Activated CD4-positive, alpha-beta T cell treated with anti-CD3 and anti-CD28 coated beads, Interleukin-2, amount 50 U/mL, for 16 hours (primary cell): ENCODE results near the gene MRPL27.

ENCODE experiments used
- DNase-seq: peaks from one replicate; pipeline ENCODE4 v3.0.0-alpha.2; 2020

The MRPL27 gene

GRCh38 chr17:50382931-50383330, 9.9 kb upstream of the MRPL27 start:
- DNase-seq: no peak

DNA sequence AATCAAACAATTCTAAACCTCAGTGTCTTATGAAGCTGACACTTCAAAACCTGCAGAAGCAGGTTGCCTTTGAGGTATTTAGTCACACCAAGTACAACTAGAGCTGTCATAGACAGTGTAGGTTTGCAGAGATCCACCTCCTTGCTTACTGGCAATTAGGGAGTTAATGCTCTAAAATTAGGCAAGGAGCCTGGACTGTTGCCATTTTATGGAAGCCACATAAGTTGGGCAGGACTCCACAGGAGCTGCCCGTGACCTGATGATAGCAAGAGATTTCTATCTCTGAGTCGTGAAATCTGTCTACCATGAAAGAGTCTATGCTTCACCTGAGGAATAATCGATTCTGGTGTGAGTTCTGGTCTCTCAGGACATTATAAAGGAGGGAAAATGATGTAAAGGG, 8.9 kb upstream of the MRPL27 start:
- no peak for DNase-seq

DNA sequence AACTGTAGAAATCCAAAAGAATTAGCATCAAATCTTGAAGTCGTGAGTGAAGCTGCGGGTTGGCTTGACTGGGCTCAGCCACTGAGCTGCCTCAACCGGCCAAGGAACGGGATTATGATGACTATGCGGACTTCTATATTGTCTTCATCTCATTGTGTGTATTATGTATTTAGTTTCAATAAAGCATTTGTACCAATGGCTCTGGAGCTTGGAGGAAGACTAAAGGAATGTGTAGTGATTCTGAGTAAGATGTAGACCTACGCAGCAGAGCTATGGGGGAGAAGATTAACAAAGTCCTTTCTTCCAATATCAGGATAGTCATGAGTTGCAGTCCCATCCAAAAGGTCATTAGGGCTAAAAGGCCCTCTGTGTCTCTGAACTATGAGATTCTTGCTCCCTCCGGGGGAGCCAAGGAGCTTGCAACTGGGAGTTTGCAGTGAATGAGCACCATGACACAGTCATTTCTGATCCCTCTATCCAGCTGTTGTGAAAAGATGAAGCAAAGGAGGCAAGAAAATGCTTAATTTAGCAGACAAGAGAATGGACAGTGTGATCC, 8.4 kb upstream of the MRPL27 start:
- DNase-seq: no peak

DNA sequence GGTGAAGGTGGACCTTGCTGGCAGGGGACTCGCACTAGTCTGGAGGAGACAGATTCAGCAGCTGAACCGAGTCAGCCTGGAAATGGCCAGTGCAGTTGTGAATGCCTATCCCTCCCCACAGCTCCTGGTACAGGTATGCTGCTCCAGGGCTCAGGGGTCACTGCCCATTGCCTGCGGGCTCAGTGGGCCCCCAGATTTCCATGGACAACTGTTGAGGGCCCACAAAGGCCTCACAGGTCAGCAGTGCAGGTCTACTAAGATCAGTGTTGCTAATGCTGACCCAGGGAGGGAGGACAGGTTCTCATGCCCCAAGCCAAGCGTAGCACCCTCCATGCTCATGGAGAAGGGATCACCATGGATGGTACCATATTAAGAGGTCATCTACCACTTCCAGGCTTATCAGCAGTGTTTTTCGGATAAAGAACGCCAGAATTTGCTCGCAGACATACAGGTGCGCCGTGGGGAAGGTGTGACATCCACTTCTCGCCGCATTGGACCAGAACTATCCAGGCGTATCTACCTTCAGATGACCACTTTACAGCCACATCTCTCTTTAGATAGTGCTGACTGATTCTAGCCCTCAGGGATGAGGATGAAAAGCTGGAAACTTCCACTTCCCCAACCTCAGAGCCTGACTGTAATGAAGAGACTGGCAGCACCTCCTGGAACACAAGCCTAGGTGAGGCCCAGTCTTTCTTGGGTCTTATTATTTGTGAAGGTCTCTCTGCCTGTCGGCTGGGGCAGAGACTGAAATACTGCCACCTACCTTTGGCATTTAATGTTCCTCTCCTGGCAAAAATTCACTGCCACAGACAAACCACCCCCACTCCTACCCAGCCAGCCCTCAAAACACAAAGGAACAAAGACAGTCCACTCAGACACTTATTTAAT, 7.6 kb upstream of the MRPL27 start:
- DNase-seq: no peak

GRCh38 chr17:50379351-50380132, 6.6 kb upstream of the MRPL27 start:
- DNase-seq: no peak

- no peak for DNase-seq
Measured at GRCh38 chr17:50375858-50376538, 3.0 kb upstream of the MRPL27 start.

- DNase-seq: no peak
Measured at GRCh38 chr17:50373705-50374104, 721 bp upstream of the MRPL27 start.

- no peak for DNase-seq
Measured at GRCh38 chr17:50372222-50372757, 694 bp downstream of the MRPL27 start.

- DNase-seq: no peak
Measured at GRCh38 chr17:50371526-50371925, 1.5 kb downstream of the MRPL27 start.

DNA sequence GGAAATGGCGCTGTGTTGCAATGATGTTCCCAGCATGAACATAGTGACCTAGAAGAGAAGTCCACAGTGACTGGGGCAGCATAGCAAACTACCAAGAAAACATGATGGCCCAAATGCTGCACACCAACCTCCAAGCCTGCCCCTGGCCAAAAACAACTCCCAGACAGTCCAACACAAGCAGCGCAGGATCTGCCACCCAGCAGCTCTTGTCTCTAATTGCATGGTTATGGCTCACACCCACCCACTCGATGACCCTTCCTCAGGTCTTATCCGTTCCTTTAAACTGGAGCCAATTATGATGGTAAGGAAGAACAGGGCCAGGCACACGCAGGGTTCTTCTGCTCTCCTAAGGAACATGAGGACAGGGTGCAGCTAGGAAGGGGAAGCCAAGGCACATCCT, 2.9 kb downstream of the MRPL27 start:
- DNase-seq: no peak

- DNase-seq: no peak
Measured at GRCh38 chr17:50367401-50367800, 5.6 kb downstream of the MRPL27 start.

- no peak for DNase-seq
Measured at GRCh38 chr17:50365649-50366393, 7.2 kb downstream of the MRPL27 start.

DNA sequence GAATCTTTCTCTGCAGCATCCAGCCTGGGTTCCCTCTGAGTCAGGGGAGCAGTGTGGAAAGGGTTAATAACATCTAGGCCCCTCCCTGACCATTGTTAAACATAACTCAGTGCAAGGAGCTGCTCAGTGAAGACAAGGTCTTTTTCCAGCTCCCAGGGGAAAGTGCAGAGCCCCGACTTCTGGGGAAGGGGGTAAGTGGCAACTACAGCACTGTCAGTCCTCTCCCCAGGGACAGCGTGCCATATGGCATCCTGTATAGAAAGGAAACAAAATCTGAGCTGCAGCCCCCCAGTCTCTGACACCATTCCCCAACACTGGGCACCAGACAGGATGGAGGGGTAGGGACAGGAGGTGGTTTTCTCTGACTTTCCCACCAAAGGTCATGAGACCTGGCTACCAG, 7.8 kb downstream of the MRPL27 start:
- DNase-seq: no peak

DNA sequence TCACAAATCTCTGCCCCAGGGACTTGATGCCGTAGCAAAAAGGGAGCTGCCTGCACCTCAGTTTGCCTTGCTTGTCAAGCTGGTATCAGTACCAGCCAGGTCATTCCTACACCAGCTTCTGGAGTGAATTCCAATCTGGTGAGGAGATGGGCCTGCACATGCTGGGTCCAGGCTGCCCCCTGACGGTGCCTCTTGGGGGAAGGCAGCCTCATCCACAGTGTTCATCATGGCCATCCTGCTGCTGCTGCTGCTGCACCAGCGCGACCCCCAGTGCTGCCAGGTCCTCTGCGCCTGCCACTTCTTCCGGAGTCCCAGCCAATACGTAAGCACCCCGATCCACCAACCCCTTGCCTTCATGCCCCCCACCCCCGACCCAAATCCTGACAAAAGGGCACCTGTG, 8.3 kb downstream of the MRPL27 start:
- DNase-seq: no peak

DNA sequence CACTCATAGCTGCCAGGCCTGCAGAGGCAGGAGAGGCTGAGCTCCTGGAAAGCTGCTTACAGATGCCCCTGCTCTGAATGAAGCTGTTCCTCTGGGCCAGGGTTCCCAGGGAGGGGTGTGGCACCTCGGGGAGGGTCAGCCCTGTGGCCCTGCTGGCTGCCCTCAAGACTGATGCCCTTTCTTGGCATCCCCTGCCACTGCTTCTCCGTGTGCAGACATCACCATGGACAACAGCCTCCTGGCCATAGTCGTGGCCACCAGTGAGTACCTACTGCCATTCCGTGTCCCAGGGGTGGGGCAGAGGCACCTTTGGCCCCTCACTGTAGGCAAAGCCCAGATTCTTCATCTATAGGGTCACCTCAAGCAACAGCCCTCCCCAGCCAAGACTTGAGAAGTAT, 8.9 kb downstream of the MRPL27 start:
- DNase-seq: no peak

DNA sequence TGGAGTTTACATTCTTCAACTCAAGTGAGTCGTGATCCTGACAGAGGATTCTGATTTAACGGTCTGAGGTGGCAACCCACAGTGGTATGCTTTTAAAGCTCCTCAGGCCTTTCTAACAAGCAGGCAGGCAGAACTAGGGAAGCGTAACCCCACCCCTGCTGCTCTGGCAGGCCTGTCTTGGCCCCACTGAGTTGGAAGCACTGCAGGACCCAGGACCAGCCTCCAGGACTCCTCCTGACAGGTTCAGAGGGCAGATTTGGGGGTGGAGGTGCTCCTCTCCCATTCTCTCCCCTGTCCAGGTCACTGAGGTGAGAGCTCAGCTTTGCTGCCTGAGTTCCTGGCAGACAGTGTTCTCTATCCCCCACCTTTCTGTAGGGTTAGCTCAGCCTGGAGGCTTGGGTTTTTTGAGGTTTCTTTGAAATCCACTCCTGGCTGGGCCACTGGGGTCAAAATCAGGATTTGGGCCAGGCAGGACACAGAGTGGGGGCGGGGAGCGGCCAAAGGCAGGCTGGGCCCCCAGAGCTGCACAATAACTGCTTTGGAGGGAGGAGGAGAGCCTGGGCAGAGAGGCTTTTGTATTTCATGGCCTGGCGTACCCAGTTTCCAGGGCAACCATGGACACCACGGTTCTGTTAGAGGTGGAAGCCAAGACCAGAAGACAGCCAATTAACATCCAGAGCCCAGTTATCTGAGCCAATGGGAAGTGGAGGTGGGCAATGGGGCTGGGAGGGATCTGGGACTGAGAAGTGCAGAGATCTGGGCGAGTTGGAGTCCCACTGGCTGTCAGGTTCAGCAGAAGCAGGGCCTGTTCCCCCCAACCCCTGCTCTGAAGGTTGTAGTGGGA, 9.5 kb downstream of the MRPL27 start:
- no peak for DNase-seq

DNA sequence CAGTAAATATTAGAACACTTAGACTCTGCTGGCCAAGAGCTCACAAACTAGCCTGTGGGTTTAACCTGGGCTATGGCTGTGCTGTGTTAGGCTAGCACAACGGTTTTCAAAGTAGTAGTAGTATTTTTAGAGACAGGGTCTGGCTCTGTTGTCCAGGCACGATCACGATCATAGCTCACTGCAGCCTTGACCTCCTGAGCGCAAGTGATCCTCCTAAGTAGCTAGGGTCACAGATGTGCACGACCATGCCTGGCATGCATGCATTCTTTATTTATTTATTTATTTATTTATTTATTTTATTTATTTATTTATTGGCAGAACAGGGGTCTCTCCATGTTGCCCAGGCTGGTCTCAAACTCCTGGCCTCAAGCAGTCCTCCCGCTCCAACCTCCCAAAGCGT, 10.3 kb downstream of the MRPL27 start:
- DNase-seq: no peak

DNA sequence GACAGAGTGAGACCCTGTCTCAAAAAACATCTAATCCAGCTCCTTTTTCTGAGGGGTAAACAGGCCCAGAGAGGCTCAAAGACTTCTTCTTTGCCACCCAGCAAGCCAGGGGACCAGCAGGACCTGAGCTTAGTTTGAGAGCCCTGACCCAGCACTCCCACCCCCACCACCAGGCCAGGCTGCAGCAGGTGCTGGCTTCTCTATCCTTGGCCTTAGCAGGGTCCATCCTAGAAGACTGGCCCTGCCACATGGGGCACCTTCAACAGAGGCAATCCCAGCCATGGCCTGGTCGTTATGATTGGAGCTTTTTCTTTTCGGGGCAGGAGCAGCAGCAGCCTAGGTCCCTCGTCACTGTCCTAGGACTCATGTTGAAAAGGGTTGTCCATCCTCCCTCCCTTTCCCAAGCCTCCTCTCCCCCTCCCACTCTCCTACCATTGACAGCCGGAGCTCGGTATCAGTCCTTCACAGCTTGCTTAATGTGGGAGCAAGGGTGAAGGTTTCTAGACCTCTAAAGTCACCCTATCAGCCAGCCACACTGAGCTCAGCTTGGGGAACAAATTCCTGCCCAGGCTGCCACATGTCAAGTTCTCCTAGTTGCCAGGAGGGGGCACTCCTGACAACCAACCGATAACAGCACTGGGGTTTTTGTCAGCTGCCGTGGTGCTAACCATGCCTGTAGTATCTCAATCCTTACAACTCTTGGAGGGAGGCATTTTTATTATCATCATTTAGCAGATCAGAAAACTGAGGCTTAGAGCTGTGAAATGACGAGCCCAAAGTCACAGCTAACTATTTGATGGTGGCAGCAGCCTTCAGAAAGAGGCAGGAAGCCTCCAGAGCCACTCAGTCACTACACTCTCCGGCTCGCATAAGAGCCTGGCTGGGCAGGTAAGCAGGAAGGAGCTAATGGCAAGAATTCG, 11.2 kb downstream of the MRPL27 start:
- DNase-seq: peak; percentile 71

- DNase-seq: no peak
Measured at GRCh38 chr17:50360486-50361115, 12.4 kb downstream of the MRPL27 start.

DNA sequence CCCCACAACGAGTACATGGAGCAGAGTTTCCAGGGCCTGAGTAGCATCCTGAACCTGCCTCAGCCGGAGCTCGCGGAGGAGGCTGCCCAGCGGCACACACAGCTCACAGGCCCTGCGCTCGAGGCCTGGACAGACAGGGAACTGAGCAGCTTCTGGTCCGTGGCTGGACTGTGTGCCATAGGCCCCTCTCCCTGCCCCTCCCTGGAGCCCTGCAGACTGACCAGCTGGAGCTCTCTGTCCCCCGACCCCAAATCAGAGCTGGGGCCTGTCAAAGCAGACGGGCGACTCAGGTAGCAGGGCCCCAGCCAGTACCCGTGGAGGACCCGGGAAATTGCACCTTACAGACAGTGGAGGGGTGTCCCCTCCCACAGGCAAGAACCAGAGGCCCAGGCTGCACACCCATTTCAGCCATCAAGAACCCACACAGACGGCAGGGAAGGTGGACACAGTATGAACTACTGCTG, 13.0 kb downstream of the MRPL27 start:
- DNase-seq: no peak
